Testis (tissue), 3 donors: ENCODE measurements around the gene PTPRN2. TPM values are rescaled to one million over a fixed set of nuclear protein-coding genes. Genes with fewer than 3 reads are reported as not detected.
"Not testable (repeated sequence)": the region's sequence is repeated elsewhere in the genome, so short reads cannot be mapped to it uniquely, and the experiment has no call there.

Experiments used
- DNase-seq: peaks from one replicate; pipeline ENCODE4 v3.0.0-alpha.2; 2019
- H3K27ac ChIP-seq, 2 donors: fragments of 200-600 bp; sonication (generic); one replicate each; pipeline ENCODE4 v1.5.1; 2019
- H3K27me3 ChIP-seq: fragments of 200-600 bp; sonication (generic); one replicate; pipeline ENCODE4 v1.5.1; 2019
- H3K36me3 ChIP-seq: fragments of 200-600 bp; sonication (generic); one replicate; pipeline ENCODE4 v1.5.1; 2017; ENCODE audit warnings: low read depth; ENCODE audit errors: missing control alignments
- H3K4me1 ChIP-seq: fragments of 200-600 bp; sonication (generic); one replicate; pipeline ENCODE4 v1.5.1; 2019
- H3K4me3 ChIP-seq, 2 donors: fragments of 200-600 bp; sonication (generic); one replicate each; pipeline ENCODE4 v1.5.1; 2017 to 2019
- H3K9me3 ChIP-seq: fragments of 200-600 bp; sonication (generic); one replicate; pipeline ENCODE4 v1.5.1; 2017
- POLR2A ChIP-seq: fragments of 450-650 bp; IDR thresholded peaks from one replicate; pipeline ENCODE4 v1.6.1; 2017; ENCODE audit warnings: antibody characterized with exemption, mild to moderate bottlenecking, moderate library complexity
- WGBS, 2 donors: methylation state at CpG; one replicate each; pipeline ENCODE4 v1.1.5; 2018; 5-methylcytosine and 5-hydroxymethylcytosine counted together
- intact Hi-C: fragments of 100-400 bp; cut with DNase I; formaldehyde crosslinking; loops from one replicate; pipeline ENCODE4 v1.15.1; 2023; ENCODE audit warnings: low total_unique reads
- polyA plus RNA-seq: library from polyadenylated mRNA; stranded (reverse); fragments of 350-450 nt; fragmentation: Illumina TruSeq; extraction: RNeasy Lipid Tissue Mini Kit (QIAGEN cat#74804); gene quantifications from one replicate; pipeline ENCODE4 v1.2.3, GENCODE V29; 2014; ENCODE audit warnings: low read depth, low replicate concordance; ENCODE audit not compliant: insufficient read depth
- total RNA-seq, 2 donors: library from RNA; depleted of rRNA; stranded (reverse); fragments of >200 nt; gene quantifications; one replicate each; pipeline ENCODE4 v1.2.3, GENCODE V29; 2016
- TF ChIP-seq, protein P1 (sequence below), 3 experiments: fragments of 450-650 bp in 2 of 3; fragments of 200-600 bp in 1 of 3; sonication (generic) in 1 of 3; IDR thresholded peaks; one replicate each; pipeline ENCODE4 v1.5.1; 2016 to 2019; ENCODE audit warnings: antibody characterized with exemption in 3 of 3, mild to moderate bottlenecking in 2 of 3, moderate library complexity in 1 of 3

PTPRN2 gene
- total and polyA plus RNA-seq, 3 donors from 2014 or later = 9.3 to 10.8 (median 9.8) TPM

GRCh38 chr7:158527038-158527437 lies 60.6 kb downstream of the PTPRN2 start:
- WGBS, 2 donors = 87 to 92% methylated on average over 12 to 18 of the region's 18 CpGs
- Histone ChIP-seq H3K27ac (no peak overlapping the region), H3K27me3 (no peaks in the 10 kb centered on the region), H3K4me1 (no peaks in the 10 kb centered on the region), H3K4me3 (no peak overlapping the region), H3K36me3 (no peaks in the 10 kb centered on the region), H3K9me3 (no peaks in the 10 kb centered on the region)
- no peak for DNase-seq
- intact Hi-C loops = no loop called here
- TF ChIP-seq, protein P1, sequence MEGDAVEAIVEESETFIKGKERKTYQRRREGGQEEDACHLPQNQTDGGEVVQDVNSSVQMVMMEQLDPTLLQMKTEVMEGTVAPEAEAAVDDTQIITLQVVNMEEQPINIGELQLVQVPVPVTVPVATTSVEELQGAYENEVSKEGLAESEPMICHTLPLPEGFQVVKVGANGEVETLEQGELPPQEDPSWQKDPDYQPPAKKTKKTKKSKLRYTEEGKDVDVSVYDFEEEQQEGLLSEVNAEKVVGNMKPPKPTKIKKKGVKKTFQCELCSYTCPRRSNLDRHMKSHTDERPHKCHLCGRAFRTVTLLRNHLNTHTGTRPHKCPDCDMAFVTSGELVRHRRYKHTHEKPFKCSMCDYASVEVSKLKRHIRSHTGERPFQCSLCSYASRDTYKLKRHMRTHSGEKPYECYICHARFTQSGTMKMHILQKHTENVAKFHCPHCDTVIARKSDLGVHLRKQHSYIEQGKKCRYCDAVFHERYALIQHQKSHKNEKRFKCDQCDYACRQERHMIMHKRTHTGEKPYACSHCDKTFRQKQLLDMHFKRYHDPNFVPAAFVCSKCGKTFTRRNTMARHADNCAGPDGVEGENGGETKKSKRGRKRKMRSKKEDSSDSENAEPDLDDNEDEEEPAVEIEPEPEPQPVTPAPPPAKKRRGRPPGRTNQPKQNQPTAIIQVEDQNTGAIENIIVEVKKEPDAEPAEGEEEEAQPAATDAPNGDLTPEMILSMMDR (IDR thresholded peaks at IDR 0.05) = no peak
- no peak for TF ChIP-seq POLR2A

DNA sequence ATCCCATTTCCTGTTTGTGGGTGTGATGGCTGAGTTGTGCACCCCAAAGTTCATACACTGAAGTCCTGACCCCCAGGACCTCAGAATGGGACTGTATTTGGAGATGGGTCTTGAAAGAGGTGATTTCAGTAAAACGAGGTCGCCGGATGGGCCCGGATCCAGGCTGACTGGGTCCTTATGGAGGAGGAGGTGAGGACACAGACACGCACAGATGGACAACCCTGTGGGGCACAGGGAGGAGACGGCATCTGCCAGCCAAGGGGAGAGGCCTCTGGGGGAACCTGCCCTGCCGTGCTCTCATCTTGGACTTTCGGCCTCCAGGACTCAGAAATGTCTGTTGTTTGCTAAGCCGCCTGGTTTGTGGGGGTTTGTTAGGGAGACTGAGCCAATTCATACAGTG lies 61.1 kb downstream of the PTPRN2 start:
- TF ChIP-seq POLR2A = no peak
- TF ChIP-seq, protein P1 (IDR thresholded peaks at IDR 0.05) = no peak
- WGBS, 2 donors = 84 to 90% methylated on average over 9 of the region's 9 CpGs
- H3K27me3 ChIP-seq = no peaks in the 10 kb centered on the region

GRCh38 chr7:158525648-158526484 lies 61.8 kb downstream of the PTPRN2 start:
- Histone ChIP-seq H3K9me3 (no peaks in the 10 kb centered on the region), H3K27me3 (no peaks in the 10 kb centered on the region), H3K36me3 (no peaks in the 10 kb centered on the region), H3K4me1 (no peaks in the 10 kb centered on the region), H3K4me3 (no peak overlapping the region), H3K27ac (no peak overlapping the region)
- 84 to 85% methylated on average over 15 to 29 of the region's 29 CpGs for WGBS, 2 donors
- intact Hi-C loops = no loop called here
- TF ChIP-seq, protein P1 (IDR thresholded peaks at IDR 0.05) = no peak
- TF ChIP-seq POLR2A = no peak
- no peak for DNase-seq

More for the DNA sequence above, 61.1 kb downstream of the PTPRN2 start:
- Histone ChIP-seq H3K4me3 (no peak overlapping the region), H3K36me3 (no peaks in the 10 kb centered on the region), H3K4me1 (no peaks in the 10 kb centered on the region), H3K9me3 (no peaks in the 10 kb centered on the region), H3K27ac (no peak overlapping the region)
- no peak for DNase-seq
- intact Hi-C loops = no loop called here

- H3K4me1 ChIP-seq = no peaks in the 10 kb centered on the region
- no peak overlapping the region for H3K4me3 ChIP-seq
- no peak for DNase-seq
- no peak for TF ChIP-seq POLR2A
- TF ChIP-seq, protein P1 (IDR thresholded peaks at IDR 0.05) = no peak
- 69 to 83% methylated on average over 16 to 24 of the region's 24 CpGs for WGBS, 2 donors
- no peaks in the 10 kb centered on the region for H3K36me3 ChIP-seq
- H3K9me3 ChIP-seq = no peaks in the 10 kb centered on the region
- intact Hi-C loops = no loop called here
- no peak overlapping the region for H3K27ac ChIP-seq
- H3K27me3 ChIP-seq = no peaks in the 10 kb centered on the region
Measured at GRCh38 chr7:158524749-158525635, 62.6 kb downstream of the PTPRN2 start.

DNA sequence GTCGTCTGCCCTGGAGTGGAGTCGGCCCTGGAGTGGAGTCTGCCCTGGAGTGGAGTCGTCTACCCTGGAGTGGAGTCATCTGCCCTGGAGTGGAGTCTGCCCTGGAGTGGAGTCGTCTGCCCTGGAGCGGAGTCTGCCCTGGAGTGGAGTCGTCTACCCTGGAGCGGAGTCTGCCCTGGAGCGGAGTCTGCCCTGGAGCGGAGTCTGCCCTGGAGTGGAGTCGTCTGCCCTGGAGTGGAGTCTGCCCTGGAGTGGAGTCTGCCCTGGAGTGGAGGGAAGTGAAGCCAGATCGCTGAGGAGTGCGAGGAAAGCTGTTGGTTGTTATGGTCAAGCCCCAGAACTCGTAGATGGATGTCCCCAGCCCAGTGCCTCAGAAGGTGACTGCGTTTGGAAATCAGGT lies 63.3 kb downstream of the PTPRN2 start:
- H3K9me3 ChIP-seq, H3K27me3 ChIP-seq, H3K4me1 ChIP-seq, H3K27ac ChIP-seq, H3K4me3 ChIP-seq, intact Hi-C loops, H3K36me3 ChIP-seq: not testable (repeated sequence)
- peak; percentile 48 for DNase-seq
- WGBS, 2 donors = 76 to 77% methylated on average over 5 to 11 of the region's 14 CpGs

DNA sequence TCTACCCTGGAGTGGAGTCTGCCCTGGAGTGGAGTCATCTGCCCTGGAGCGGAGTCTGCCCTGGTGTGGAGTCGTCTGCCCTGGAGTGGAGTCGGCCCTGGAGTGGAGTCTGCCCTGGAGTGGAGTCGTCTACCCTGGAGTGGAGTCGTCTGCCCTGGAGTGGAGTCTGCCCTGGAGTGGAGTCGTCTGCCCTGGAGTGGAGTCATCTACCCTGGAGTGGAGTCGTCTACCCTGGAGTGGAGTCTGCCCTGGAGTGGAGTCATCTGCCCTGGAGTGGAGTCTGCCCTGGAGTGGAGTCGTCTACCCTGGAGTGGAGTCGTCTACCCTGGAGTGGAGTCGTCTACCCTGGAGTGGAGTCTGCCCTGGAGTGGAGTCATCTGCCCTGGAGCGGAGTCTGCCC lies 63.7 kb downstream of the PTPRN2 start:
- H3K4me1 ChIP-seq, H3K9me3 ChIP-seq, H3K27me3 ChIP-seq, intact Hi-C loops, DNase-seq, H3K36me3 ChIP-seq, H3K27ac ChIP-seq, H3K4me3 ChIP-seq: not testable (repeated sequence)
- no CpG with 5 or more reads among the region's 11 CpGs for WGBS, 2 donors

DNA sequence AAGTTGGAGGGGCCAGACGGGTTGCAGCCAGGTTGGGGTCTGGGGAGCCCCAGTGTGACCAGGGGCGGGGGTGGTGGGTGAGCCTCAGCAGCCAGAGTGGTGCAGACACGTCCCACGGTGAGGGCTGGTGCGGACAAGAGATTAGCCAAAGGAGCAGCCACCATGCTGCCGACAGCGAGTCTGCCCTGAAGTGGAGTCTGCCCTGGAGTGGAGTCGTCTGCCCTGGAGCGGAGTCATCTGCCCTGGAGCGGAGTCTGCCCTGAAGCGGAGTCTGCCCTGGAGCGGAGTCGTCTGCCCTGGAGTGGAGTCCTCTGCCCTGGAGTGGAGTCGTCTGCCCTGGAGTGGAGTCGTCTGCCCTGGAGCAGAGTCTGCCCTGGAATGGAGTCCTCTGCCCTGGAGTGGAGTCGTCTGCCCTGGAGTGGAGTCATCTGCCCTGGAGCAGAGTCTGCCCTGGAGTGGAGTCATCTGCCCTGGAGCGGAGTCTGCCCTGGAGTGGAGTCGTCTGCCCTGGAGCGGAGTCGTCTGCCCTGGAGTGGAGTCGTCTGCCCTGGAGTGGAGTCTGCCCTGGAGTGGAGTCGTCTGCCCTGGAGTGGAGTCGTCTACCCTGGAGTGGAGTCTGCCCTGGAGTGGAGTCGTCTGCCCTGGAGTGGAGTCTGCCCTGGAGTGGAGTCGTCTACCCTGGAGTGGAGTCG lies 64.3 kb downstream of the PTPRN2 start:
- WGBS, 2 donors = 72 to 85% methylated on average over 16 to 23 of the region's 26 CpGs
- H3K27ac ChIP-seq, intact Hi-C loops, H3K9me3 ChIP-seq, H3K27me3 ChIP-seq, H3K4me3 ChIP-seq, H3K36me3 ChIP-seq, H3K4me1 ChIP-seq: not testable (repeated sequence)
- DNase-seq = peak; percentile 35
